ENCODE data around the gene ALDH4A1. TPM values are rescaled to one million over a fixed set of nuclear protein-coding genes. Genes with fewer than 3 reads are reported as not detected.

The ALDH4A1 gene
- total and polyA plus RNA-seq, 4 donors: 162 to 424 (median 244) TPM

- H3K27me3 ChIP-seq (ENCODE audit: control insufficient read depth in 4 of 4, insufficient read depth in 4 of 4, low read length in 3 of 4): no peaks in the 10 kb centered on the region
- H3K36me3 ChIP-seq (ENCODE audit: control insufficient read depth in 4 of 4, insufficient read depth in 3 of 4, low read depth in 1 of 4, low read length in 3 of 4): peaks cover 10 to 73% (median 35%) of the 10 kb centered on the region in 4 donors
- H3K9me3 ChIP-seq (ENCODE audit: control insufficient read depth in 4 of 4, low read length in 3 of 4): no peaks in the 10 kb centered on the region
- H3K9ac ChIP-seq (ENCODE audit: low read depth in 1 of 2, low read length in 2 of 2): no peak overlapping the region
- peaks cover 0 to 17% (median 2%) of the 10 kb centered on the region in 4 donors for H3K4me1 ChIP-seq (ENCODE audit: control insufficient read depth in 4 of 4, insufficient read depth in 4 of 4, low read length in 3 of 4)
- no peak overlapping the region for H3K27ac ChIP-seq (ENCODE audit: low read depth in 1 of 2, low read length in 2 of 2)
- DNase-seq (ENCODE audit: low spot score): no peak
- no peak overlapping the region for H3K4me3 ChIP-seq (ENCODE audit: low read depth in 1 of 3, low read length in 3 of 3)
- TF ChIP-seq RAD21 (IDR thresholded peaks at IDR 0.05): no peak
- TF ChIP-seq EGR1 (IDR thresholded peaks at IDR 0.05; ENCODE audit: low read depth in 2 of 2): no peak
- TF ChIP-seq, protein P1, sequence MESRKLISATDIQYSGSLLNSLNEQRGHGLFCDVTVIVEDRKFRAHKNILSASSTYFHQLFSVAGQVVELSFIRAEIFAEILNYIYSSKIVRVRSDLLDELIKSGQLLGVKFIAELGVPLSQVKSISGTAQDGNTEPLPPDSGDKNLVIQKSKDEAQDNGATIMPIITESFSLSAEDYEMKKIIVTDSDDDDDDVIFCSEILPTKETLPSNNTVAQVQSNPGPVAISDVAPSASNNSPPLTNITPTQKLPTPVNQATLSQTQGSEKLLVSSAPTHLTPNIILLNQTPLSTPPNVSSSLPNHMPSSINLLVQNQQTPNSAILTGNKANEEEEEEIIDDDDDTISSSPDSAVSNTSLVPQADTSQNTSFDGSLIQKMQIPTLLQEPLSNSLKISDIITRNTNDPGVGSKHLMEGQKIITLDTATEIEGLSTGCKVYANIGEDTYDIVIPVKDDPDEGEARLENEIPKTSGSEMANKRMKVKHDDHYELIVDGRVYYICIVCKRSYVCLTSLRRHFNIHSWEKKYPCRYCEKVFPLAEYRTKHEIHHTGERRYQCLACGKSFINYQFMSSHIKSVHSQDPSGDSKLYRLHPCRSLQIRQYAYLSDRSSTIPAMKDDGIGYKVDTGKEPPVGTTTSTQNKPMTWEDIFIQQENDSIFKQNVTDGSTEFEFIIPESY (IDR thresholded peaks at IDR 0.05): no peak
- TF ChIP-seq ATF3 (IDR thresholded peaks at IDR 0.05): no peak
- no peak for TF ChIP-seq HNF4A (conservative IDR thresholded peaks at IDR 0.05)
- TF ChIP-seq REST (IDR thresholded peaks at IDR 0.05): no peak
- WGBS: 71% methylated on average over 3 of the region's 3 CpGs
Measured at GRCh38 chr1:18875796-18876128, 26.6 kb downstream of the ALDH4A1 start.

GRCh38 chr1:18875107-18875795, 27.1 kb downstream of the ALDH4A1 start:
- Histone ChIP-seq H3K27ac (ENCODE audit: low read depth in 1 of 2, low read length in 2 of 2) (no peak overlapping the region), H3K4me3 (ENCODE audit: low read depth in 1 of 3, low read length in 3 of 3) (no peak overlapping the region), H3K9ac (ENCODE audit: low read depth in 1 of 2, low read length in 2 of 2) (no peak overlapping the region), H3K4me1 (ENCODE audit: control insufficient read depth in 4 of 4, insufficient read depth in 4 of 4, low read length in 3 of 4) (peaks cover 0 to 17% (median 2%) of the 10 kb centered on the region in 4 donors), H3K36me3 (ENCODE audit: control insufficient read depth in 4 of 4, insufficient read depth in 3 of 4, low read depth in 1 of 4, low read length in 3 of 4) (peaks cover 10 to 71% (median 30%) of the 10 kb centered on the region in 4 donors), H3K27me3 (ENCODE audit: control insufficient read depth in 4 of 4, insufficient read depth in 4 of 4, low read length in 3 of 4) (no peaks in the 10 kb centered on the region), H3K9me3 (ENCODE audit: control insufficient read depth in 4 of 4, low read length in 3 of 4) (no peaks in the 10 kb centered on the region)
- DNase-seq (ENCODE audit: low spot score): peak; percentile 79
- TF ChIP-seq RXRA (IDR thresholded peaks at IDR 0.05): no peak
- no peak for TF ChIP-seq NR2F2 (IDR thresholded peaks at IDR 0.05)
- peak in 1 of 2 donors; percentile 73 for TF ChIP-seq RAD21 (IDR thresholded peaks at IDR 0.05)
- TF ChIP-seq, protein P2, sequence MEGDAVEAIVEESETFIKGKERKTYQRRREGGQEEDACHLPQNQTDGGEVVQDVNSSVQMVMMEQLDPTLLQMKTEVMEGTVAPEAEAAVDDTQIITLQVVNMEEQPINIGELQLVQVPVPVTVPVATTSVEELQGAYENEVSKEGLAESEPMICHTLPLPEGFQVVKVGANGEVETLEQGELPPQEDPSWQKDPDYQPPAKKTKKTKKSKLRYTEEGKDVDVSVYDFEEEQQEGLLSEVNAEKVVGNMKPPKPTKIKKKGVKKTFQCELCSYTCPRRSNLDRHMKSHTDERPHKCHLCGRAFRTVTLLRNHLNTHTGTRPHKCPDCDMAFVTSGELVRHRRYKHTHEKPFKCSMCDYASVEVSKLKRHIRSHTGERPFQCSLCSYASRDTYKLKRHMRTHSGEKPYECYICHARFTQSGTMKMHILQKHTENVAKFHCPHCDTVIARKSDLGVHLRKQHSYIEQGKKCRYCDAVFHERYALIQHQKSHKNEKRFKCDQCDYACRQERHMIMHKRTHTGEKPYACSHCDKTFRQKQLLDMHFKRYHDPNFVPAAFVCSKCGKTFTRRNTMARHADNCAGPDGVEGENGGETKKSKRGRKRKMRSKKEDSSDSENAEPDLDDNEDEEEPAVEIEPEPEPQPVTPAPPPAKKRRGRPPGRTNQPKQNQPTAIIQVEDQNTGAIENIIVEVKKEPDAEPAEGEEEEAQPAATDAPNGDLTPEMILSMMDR (IDR thresholded peaks at IDR 0.05; ENCODE audit: low read depth, low read length, missing input control): peak; percentile 64
- 61% methylated on average over 20 of the region's 20 CpGs for WGBS

All from liver (tissue), 9 donors.